ENCODE measurements around the gene PDE10A. TPM values are rescaled to one million over a fixed set of nuclear protein-coding genes. Genes with fewer than 3 reads are reported as not detected.

PDE10A gene
- total and polyA plus RNA-seq, 2 experiments from 2014 or later = 2.0 to 7.2 TPM

DNA sequence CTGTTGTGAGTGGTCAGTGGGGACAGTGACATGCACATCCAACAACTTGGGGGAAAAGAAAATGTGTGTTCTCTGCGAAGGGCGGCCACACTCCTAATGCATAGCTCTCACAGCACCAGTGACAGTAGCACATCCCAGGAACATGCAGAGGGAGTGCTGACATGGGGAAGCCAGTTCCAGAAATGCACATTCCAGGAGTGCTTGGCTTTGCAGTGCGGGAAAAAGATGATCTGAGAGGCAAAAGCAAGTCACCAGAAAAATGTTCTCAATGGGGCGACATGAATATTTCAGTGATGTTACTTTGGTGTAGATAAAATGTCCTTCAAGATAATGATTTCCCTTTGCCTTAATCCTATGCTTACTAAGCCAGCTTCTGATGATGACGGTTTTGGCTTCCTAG lies 42.9 kb upstream of the PDE10A start:
- whole genome bisulfite sequencing (ENCODE audit: low lambda C conversion rate, missing lambda C conversion rate) = 66% methylated on average over 5 of the region's 5 CpGs
- no peaks in the 10 kb centered on the region for H3K9me3 ChIP-seq (ENCODE audit: low read depth)
- no peak for DNase-seq (ENCODE audit: low spot score)
- no peak overlapping the region for H3K27ac ChIP-seq
- TF ChIP-seq CTCF (IDR thresholded peaks at IDR 0.05; ENCODE audit: poor library complexity) (no peak), EZH2phosphoT487 (IDR thresholded peaks at IDR 0.05; ENCODE audit: low read depth, severe bottlenecking, unreplicated experiment) (no peak), EZH2 (IDR thresholded peaks at IDR 0.05; ENCODE audit: borderline replicate concordance) (no peak)
- H3K4me1 ChIP-seq (ENCODE audit: insufficient read depth) = peaks cover 5% of the 10 kb centered on the region
- no peaks in the 10 kb centered on the region for H3K27me3 ChIP-seq
- H4K20me1 ChIP-seq (ENCODE audit: insufficient read depth, poor library complexity, severe bottlenecking) = no peaks in the 10 kb centered on the region
- no peaks in the 10 kb centered on the region for H3K9me2 ChIP-seq (replicated peaks; ENCODE audit: insufficient read depth)
- H3K4me2 ChIP-seq = no peak overlapping the region
- no peaks in the 10 kb centered on the region for H3K79me2 ChIP-seq
- no peak overlapping the region for H2AFZ ChIP-seq
- H3K36me3 ChIP-seq (replicated peaks; ENCODE audit: insufficient read depth, low read depth) = no peaks in the 10 kb centered on the region
- H3K4me3 ChIP-seq = no peak overlapping the region

- 68% methylated on average over 9 of the region's 9 CpGs for WGBS (ENCODE audit: low lambda C conversion rate, missing lambda C conversion rate)
- no peak overlapping the region for H2AFZ ChIP-seq
- DNase-seq (ENCODE audit: low spot score) = no peak
- no peaks in the 10 kb centered on the region for H3K36me3 ChIP-seq (replicated peaks; ENCODE audit: insufficient read depth, low read depth)
- H3K79me2 ChIP-seq = no peaks in the 10 kb centered on the region
- H3K4me3 ChIP-seq = no peak overlapping the region
- H3K27ac ChIP-seq = no peak overlapping the region
- H3K27me3 ChIP-seq = no peaks in the 10 kb centered on the region
- H3K9me3 ChIP-seq (ENCODE audit: low read depth) = no peaks in the 10 kb centered on the region
- no peaks in the 10 kb centered on the region for H4K20me1 ChIP-seq (ENCODE audit: insufficient read depth, poor library complexity, severe bottlenecking)
- no peak overlapping the region for H3K4me2 ChIP-seq
- peaks cover 7% of the 10 kb centered on the region for H3K4me1 ChIP-seq (ENCODE audit: insufficient read depth)
- no peaks in the 10 kb centered on the region for H3K9me2 ChIP-seq (replicated peaks; ENCODE audit: insufficient read depth)
- TF ChIP-seq EZH2 (IDR thresholded peaks at IDR 0.05; ENCODE audit: borderline replicate concordance) (no peak), EZH2phosphoT487 (IDR thresholded peaks at IDR 0.05; ENCODE audit: low read depth, severe bottlenecking, unreplicated experiment) (no peak), CTCF (IDR thresholded peaks at IDR 0.05; ENCODE audit: poor library complexity) (no peak)
Observed at GRCh38 chr6:165704045-165704748, 41.2 kb upstream of the PDE10A start.

DNA sequence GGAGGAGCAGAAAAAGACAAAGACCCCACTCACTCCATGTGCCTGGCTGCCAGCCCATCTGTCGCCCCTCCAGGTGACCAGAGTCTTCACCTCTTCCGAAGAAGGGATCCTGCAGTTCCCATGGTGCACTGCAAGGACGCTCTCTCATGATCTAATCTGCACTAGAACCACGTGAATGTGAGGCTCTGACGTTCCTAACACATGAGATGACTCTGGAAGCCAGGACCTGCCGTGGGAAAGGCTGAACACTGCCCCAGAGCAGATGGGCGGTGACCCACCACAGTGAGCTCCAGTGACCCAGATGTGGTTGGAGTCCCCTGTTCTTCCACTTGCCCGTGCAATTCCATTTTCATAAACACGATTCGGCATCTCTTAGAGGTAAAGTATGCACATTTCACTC lies 39.6 kb upstream of the PDE10A start:
- no peak for DNase-seq (ENCODE audit: low spot score)
- 84% methylated on average over 10 of the region's 10 CpGs for WGBS (ENCODE audit: low lambda C conversion rate, missing lambda C conversion rate)
- Histone ChIP-seq H2AFZ (no peak overlapping the region), H3K4me1 (ENCODE audit: insufficient read depth) (peaks cover 7% of the 10 kb centered on the region), H3K4me3 (no peak overlapping the region), H3K9me3 (ENCODE audit: low read depth) (no peaks in the 10 kb centered on the region), H3K4me2 (no peak overlapping the region), H3K9me2 (replicated peaks; ENCODE audit: insufficient read depth) (no peaks in the 10 kb centered on the region), H3K27me3 (no peaks in the 10 kb centered on the region), H3K79me2 (no peaks in the 10 kb centered on the region), H3K36me3 (replicated peaks; ENCODE audit: insufficient read depth, low read depth) (no peaks in the 10 kb centered on the region), H4K20me1 (ENCODE audit: insufficient read depth, poor library complexity, severe bottlenecking) (no peaks in the 10 kb centered on the region), H3K27ac (no peak overlapping the region)
- no peak for TF ChIP-seq EZH2phosphoT487 (IDR thresholded peaks at IDR 0.05; ENCODE audit: low read depth, severe bottlenecking, unreplicated experiment)
- TF ChIP-seq EZH2 (IDR thresholded peaks at IDR 0.05; ENCODE audit: borderline replicate concordance) = no peak
- no peak for TF ChIP-seq CTCF (IDR thresholded peaks at IDR 0.05; ENCODE audit: poor library complexity)
